Cerebellar cortex (tissue), 1 donor: Measurements from ENCODE around the gene RAB3GAP1.
"Not testable (repeated sequence)": the region's sequence is repeated elsewhere in the genome, so short reads cannot be mapped to it uniquely, and the experiment has no call there.

Experiments
- DNase-seq: peaks from one replicate; pipeline ENCODE4 v3.0.0-alpha.2; 2015; ENCODE audit warnings: low spot score

The RAB3GAP1 gene

DNA sequence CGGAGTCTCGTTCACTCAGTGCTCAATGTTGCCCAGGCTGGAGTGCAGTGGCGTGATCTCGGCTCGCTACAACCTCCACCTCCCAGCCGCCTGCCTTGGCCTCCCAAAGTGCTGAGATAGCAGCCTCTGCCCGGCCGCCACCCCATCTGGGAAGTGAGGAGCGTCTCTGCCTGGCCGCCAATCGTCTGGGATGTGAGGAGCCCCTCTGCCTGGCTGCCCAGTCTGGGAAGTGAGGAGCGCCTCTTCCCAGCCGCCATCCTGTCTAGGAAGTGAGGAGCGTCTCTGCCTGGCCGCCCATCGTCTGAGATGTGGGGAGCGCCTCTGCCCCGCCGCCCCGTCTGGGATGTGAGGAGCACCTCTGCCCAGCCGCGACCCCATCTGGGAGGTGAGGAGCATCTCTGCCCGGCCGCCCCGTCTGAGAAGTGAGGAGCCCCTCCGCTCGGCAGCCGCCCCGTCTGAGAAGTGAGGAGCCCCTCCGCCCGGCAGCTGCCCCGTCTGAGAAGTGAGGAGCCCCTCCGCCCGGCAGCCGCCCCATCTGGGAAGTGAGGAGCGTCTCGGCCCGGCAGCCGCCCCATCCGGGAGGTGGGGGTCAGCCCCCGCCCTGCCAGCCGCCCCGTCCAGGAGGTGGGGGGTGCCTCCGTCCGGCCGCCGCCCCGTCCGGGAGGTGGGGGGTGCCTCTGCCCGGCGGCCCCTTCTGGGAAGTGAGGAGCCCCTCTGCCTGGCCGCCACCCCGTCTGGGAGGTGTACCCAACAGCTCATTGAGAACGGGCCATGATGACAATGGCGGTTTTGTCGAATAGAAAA lies 53.6 kb downstream of the RAB3GAP1 start:
- not testable (repeated sequence) for DNase-seq

DNA sequence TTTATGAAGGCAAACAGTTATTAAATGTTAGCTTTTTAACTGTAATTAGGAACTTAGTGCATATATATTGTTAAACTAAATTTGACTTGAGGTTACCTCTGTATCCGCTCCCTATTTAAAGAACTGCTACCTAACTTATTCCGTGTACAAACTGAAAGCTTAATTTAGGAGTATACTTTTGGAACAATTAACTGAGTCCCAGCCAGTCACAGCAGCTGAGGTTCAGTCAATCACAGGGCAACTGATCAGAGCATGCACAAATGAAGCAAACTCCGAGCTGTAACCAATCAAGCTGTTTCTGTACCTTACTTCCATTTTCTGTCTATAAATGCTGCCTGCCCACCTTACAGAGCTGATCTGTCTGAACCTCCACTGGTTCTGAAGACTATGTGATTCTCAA lies 61.2 kb downstream of the RAB3GAP1 start:
- no peak for DNase-seq

DNA sequence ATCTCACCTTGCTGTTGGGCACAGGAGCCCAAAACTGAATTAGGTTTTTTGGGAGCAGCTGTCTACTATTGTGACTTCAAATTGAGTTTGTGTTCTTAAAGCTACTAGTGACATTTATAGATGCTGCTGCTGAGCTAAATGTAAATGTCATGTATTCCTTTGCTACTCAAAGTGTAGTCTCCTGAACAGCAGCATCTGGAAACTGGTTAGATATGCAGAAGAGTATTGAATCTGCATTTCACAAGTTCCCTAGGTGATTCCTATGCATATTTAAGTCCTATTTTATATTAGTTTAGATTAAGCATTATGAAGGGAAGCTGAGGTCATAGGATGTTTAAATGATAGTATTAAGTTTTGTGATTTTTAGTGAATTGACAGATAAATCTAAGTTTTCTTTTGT lies 67.5 kb downstream of the RAB3GAP1 start:
- no peak for DNase-seq

DNA sequence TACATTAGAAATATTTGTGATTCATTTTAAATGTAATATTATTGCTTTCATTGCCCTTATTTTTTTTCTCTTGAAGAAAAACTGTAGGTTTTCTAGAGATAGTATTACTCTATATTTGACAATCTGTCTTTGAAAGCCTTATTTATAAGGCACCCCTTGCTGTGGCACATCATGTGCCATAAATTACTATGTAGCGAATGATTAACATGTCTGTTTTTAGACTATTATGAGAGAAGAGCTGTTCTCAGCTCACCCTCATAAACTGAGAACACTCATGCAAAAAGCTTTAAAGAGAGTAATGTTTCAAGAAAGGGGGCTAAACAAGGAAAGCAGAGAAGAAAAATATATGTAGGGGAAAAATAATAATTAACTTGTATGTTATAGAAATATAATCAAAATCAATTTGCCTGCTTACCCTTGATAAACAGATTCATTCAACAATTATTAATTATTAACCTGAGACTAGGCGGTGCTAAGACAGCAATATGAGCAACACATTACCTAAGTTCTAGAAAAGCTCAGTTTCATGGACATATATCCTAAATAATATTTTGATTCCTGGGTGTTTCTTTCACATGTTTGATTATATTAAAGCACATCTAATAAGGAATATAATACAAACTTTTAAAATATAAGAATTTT lies 69.0 kb downstream of the RAB3GAP1 start:
- DNase-seq = no peak

DNA sequence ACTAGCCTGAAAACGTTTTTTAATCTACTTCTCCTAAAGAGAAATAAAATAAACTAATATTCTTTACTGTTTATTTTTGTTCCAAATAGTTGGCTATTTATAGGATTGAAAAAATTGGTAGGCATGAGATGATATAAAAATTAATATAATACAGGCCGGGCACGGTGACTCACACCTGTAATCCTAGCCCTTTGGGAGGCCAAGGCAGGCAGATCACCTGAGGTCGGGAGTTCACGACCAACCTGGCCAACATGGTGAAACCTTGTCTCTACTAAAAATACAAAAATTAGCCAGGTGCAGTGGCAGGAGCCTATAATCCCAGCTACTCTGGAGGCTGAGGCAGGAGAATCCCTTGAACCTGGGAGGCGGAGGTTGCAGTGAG lies 69.6 kb downstream of the RAB3GAP1 start:
- DNase-seq = not testable (repeated sequence)

DNA sequence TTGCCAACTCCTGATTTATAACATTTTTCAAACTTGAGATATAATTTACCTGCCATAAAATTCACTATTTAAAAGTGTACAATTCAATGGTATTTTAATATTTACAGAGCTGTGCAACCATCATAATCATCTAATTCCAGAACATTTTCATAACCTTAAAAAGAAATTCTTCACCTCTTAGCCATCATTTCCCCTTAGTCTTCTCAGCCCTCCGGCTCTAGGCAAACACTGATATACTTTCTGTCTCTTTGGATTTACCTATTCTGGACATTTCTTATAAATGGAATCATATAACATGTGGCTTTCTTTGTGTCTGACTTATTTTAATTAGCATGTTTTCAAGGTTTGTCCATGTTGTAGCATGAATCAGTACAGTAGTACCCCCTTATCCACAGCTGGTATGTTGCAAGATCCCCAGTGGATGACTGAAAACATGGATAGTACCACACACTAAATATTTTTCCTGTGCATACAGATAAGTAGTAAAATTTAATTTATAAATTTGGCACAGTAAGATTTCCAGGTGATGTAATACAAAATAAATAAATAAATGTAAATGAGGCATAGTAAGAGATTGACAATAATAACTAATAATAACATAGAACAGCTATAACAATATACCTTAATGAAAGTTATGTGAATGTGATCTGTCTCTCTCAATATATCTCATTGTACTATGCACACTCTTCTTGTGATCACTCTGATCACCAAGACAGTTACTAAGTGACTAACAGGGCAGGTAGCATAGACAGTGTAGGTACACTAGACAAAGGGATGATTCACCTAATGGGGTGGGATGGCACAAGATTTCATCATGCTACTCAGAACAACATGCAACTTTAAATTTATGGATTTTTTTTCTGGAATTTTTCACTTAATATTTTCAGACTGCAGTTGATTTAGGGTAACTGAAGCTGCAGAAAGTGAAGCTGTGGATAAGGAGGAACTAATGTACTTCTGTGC lies 73.1 kb downstream of the RAB3GAP1 start:
- DNase-seq = no peak

DNA sequence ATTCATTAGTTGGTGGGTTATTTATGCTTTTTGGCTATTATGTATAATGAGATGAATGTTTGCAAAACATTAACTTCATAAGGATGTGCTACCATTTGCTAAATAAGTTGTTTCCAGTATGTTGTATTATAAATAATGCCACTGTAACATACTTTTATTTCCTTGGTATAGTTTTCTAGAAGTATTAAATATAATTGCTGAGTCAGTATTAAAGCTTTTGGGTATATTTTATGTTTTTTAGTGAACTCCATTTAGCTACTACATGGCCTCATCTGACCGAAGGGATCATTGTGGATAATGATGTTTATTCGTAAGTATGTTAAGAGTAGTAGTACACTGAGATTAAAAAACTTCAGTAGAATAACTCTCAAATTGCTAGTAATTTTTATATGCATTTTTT lies 73.8 kb downstream of the RAB3GAP1 start:
- DNase-seq = no peak

DNA sequence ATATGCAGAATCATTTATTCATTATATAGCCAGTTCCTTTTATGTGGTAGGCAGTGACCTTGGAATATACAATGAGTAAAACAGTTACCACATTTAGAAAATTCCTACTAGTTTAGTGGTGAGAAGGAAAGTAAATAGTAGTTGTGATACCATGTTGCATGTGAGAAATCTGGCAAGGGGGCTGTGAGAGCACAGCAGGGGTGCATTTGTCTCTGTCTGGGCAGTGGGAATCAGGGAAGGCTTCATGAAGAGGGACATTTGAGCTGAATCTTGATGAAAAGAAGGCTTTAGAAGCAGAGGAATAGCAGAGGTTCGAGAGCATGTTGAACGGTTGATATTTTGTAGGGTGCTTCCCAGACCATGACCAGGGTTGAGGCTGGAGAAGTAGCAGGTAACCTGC lies 78.7 kb downstream of the RAB3GAP1 start:
- DNase-seq = no peak

DNA sequence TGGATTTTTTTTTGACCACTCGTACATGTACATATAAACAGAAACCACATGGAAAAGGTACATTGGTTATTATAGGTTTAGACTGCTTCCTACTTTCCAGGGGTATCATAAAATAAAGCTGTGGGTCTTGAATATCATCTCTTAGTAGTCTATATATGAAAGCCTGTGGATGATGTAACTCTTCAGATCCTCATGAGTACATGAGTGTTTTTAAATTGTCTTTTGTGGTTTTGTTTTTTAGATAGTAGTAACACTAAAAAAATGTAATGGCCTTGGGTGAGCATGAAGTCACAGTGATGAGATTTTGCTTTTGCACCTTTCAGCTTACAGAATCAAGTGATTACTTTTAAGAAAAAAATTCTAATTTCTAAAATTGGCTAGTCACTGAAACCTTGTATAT lies 80.2 kb downstream of the RAB3GAP1 start:
- DNase-seq = no peak

DNA sequence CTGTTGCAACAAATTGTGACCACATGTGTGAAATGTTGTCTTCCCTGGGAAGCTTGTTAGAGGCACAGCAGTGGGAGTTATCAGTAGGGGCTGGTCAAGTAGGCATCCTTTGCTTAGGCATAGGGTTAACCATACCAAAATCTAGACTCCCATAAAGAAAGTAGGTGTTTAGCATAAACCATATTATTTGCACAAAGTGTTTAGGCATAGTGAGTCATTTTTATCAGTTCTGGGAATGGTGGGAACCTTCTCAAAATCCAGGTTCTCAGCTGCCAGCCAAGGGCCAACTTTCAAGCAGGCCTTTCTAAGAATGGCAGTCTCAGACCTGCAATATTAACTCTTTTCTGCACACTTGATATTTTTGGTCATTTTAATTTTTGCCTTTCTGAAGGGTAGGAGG lies 88.5 kb downstream of the RAB3GAP1 start:
- DNase-seq = no peak

DNA sequence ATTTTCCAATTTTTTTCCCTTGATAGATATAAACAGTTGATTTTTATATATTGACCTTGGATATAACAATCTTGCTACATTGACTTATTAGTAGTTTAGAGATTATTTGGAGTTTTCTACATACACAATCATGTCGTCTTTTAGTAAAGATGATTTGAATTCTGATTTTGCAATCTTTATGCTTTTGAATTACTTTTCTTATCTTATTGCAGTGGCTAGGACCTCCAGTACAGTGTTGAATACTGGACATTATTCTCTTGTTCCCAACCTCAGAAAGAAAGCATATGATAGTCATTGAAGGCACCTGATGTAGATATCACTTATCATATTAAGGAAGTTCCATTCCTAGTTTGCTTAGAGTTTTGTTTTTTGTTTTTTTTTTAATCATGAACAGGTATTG lies 90.2 kb downstream of the RAB3GAP1 start:
- no peak for DNase-seq

DNA sequence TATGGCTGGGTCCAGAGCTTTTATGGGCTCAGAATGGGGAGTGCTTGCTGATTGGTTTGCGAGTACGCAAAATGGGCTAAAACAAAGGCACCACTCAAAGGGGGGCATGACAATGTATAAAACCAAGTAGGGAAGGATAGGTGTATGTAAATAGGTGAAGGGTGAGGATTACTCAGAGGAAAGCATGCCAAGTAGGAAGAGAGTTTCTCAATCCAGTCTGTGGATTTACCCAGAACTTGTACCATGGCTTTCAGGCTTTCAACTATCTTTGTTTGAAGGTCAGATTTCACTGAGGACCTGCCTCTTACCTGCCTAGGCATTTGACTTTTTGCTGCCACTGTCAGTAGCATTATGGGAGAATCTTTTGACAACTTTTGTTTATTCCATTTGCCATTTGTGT lies 92.3 kb downstream of the RAB3GAP1 start:
- DNase-seq = no peak

DNA sequence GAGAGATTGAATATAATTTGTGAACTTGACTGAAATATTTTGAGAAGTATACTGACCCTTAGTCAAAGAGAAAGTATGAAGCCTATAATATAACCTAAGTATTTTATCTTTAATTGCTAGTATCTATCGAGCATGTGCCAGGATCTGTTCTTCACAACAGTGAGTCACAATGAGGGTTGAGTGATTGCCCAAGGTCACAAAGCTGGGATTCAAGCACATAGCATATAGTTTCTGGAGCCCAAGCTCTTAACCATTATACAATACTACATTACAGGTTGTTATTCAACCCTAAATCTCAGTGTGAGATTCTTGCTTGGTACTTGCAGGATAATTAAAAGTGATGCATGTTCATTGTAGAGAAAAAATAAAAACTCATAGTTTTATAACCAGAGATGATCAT lies 97.2 kb downstream of the RAB3GAP1 start:
- no peak for DNase-seq

DNA sequence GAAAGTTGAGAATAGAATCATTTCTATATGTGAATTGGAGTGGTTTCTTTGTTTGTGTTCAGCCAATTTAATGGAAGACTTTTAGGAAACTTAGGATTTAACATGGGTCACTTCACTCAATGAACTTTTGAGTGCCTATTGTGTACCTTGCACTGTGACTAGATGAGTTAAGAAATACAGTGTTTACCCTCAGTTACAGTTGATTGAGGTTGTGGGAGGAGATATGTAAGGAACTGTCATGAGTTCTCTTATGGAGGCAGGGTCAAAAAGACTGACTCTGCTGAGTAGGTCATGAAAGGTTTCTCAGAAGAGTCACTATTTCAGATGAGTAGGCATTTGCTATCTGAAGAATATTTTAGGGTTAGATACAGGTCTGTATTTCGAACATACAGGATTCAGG lies 98.6 kb downstream of the RAB3GAP1 start:
- DNase-seq = no peak

DNA sequence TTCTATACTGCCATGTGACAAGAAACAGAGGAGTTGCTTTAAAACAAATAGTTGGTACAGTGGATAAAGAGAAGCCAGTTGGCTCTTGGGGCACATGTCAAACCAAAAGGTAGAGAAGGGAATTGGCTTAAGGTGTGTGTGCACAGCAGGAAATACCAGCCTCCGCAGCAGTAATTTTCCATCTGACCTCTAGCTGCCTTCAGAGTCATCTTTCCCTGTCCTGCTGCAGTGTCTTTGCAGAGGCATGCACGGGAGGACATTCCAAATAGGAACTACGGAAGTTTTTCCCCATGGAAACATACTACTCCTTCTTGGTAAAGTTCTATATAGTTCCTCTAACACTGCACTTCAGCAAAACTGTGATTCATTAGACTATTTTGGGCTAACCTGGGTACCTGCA lies 99.5 kb downstream of the RAB3GAP1 start:
- peak; percentile 28 for DNase-seq

DNA sequence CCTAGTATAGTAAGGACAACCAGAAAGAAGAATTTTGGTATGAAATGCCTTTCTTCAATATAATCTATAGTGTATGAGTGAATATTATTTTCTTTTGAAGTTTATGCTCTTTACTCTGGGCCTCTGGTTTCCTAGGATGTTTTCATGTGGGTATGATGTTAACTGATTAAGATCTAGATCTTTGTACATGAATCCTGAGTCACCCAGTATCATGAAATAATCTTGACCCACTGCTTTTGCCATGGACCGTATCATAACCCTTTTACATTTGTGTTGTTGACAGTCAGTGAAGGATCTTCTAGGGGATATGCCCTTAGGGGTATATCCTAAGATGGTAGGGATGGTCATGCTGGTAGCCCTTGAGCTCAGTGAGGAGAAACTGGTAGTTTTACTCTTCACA lies 100.3 kb downstream of the RAB3GAP1 start:
- DNase-seq = no peak

DNA sequence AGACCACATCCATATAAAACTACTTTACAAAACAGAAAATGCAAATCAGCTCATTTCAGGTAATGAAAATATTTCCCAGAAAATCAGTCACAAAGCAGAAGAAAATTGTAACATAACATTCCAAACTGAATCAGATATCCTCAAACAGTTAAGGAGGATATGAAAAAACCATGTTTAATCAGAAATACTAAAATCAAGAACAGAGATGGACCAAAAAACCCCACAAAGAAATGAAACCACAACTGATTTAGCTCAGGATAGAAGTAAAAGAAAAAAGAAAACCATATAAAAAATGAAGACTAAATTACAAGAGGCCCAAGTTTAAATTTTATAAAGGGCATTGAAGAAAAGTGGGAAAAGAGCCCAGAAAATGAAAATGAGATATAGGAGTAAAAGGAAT lies 102.9 kb downstream of the RAB3GAP1 start:
- no peak for DNase-seq

DNA sequence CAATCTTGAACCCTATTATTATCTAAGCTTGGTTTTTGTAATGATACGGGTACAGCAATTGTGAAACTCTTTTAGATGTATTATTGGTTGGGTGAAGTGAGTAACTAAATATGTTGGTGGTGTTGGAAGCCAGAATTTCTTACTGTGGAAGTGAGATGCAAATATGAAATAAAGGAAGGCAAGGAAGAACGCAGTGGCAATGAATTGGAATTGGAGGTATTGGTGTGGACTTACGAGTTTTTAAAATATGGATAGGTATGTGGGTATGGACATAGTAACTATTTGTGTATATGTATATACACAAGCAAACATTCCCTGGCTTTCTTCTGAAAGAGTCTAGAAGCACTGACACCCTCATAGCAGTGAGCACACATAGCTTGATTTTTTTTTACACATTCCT lies 105.8 kb downstream of the RAB3GAP1 start:
- DNase-seq = no peak

DNA sequence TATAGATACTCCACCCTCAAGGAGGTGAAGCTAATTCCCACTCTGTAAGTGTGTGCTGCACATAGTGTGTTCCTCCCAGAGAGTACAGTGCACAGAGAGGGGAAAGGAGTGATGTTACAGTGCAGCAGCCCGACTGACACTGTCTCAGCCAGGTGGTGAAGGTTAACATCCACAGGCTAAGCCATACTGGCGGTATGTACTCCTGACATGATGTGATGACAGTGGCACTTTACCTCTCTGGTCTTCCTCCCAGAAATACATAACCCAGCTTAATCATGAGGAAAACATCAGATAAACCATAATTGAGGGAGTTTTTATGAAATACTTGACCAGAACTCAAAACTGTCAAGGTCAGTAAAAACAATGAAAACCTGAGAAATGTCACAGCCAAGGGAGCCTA lies 107.1 kb downstream of the RAB3GAP1 start:
- no peak for DNase-seq

DNA sequence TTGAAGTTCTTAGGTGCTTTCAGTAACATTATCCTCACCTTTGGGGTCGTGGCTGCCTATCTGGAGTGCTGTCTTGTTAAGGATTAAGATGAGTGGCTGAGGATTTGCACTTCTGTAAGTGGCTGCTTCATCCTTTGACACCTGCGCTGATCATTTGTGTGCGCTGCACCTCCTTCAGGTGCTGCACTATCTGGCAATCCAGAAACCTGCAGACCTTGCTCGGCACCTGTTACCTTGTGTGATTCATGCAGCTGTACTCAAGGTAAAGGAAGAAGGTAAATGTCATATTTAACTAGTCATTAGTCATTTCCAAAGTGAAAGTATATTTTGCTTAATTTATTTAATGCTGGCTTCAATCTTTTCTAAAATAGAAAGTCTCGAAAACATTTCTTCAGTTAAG lies 110.3 kb downstream of the RAB3GAP1 start:
- no peak for DNase-seq

DNA sequence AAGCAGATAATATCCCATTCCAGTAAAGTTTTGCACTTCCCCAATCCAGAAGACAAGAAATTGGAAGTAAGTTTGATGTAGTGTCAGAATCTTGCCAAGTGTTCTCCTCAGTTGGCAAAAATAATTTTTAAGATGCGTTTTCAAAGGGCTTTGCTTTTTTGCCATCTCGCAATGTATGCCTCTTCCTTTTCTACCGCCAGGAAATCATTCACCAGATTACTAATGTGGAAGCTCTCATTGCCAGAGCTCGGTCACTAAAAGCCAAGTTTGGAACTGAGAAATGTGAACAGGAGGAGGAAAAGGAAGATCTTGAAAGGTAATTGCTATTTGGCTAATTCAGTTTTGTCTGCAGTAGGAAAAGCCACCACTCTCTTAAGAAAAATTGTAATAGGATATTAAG lies 110.7 kb downstream of the RAB3GAP1 start:
- DNase-seq = no peak

DNA sequence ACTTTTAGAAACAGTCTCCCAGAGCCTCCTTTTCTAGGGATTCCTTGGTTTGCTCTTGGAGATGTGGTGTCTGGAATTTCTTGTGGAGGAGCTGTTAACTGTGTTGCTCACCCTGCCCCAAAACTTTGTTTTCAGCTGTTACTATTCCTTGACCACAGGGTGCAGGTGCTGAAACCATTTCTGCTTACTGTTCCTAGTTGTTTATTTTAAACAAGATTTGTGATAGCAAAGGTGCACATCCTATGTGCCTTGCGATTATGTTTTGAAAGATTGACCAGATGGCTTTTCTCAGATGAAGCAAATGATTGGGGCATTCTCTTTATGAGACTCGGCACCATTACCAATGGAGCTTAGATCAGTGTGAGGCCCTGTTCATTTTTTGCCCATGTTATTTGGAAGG lies 111.2 kb downstream of the RAB3GAP1 start:
- DNase-seq = no peak

DNA sequence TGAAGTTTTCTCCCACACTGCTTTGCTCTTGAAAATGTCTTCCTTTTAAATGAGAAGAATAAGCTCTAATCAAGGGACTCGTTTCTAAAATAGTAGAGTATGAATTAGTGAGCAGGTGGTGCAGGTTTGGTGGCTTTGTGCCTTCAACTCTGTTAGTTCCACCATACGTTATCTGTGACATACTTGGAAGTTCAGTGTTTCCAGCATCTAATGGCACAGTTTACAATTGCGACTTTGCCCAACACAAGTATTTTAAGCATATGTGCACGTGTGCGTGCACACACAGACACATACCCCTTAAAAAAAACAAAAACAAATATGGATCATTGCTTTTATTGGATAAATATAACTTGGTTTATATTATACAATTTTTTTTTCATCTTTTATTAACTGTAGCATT lies 111.8 kb downstream of the RAB3GAP1 start:
- DNase-seq = no peak
